ENCODE results near the gene TMEM63A. TPM values are rescaled to one million over a fixed set of nuclear protein-coding genes. Genes with fewer than 3 reads are reported as not detected.
A peak's percentile ranks its signal among the peaks of the same experiment; 100 is the strongest.

TMEM63A gene
- total RNA-seq, 2 experiments from 2014 or later, result 197 to 211 TPM

DNA sequence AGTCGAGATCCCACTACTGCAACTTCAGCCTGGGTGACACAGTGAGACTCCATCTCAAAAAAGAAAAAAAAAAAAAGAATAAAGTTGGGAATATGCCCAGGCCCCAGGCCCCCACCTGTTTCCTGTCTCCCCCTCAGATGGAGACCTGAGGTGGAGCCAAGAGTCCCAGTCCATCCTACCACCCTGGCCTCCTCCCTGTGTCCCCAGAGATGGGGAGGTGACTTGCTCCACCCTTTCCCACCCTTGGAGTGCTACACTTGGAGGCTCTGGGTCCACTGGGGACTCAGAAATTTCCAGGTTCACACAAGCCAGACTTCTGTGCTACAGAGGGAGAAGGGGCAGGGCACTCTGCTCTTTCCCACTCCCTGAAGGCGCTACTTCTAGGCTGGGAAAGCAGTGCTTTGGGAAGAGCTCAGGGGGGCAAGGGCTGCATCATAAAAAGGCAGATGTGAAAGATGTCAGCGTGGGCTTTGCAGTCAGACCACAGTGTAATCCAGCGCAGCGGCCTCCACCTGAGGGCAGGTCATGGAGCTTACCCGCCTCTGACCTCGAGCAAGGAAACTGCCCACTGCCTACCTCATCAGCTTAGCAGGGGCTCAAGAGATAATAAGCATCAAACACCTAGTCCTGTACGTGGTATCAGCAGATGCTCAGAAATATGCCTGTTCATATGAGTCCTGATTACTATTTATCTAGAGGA lies 13.4 kb downstream of the TMEM63A start:
- Mint-ChIP-seq H3K9me3 (no peaks in the 10 kb centered on the region), H3K27me3 (no peaks in the 10 kb centered on the region), H3K27ac (no peak overlapping the region), H3K36me3 (ENCODE audit: low read depth) (peaks cover 79% of the 10 kb centered on the region), H3K4me3 (no peak overlapping the region), H3K4me1 (peaks cover 56% of the 10 kb centered on the region)
- ChIA-PET CTCF (no interaction called here), POLR2A (no interaction called here)
- no peak for DNase-seq

DNA sequence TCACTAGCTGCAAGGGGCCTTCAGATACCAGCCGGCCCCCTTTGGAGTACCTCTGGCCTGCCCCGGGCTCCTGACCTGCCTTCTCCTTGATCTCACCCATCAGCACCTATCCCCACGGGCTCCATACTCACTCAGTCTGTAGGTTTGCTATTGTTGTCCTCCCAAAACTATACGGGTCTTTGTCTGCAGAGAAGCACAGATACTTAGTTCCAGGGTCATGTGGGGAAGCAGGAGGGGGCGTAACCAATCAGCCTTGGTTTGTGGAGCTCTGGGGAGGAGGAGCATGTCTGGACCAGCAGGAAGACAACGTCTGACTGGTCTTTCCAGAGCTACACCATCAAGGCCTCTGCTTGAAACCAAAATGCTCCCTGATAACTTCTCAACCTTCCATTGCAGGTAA lies 15.2 kb downstream of the TMEM63A start:
- ChIA-PET POLR2A (no interaction called here), CTCF (interaction anchor here (1.0 to 1.9 kb wide), 6 partner anchors 8 to 281 kb away, joined by 3 to 6 read pairs (median 4); partner anchors contain the start of gene LEFTY1)
- Mint-ChIP-seq H3K4me1 (peaks cover 48% of the 10 kb centered on the region), H3K36me3 (ENCODE audit: low read depth) (peaks cover 81% of the 10 kb centered on the region), H3K9me3 (no peaks in the 10 kb centered on the region), H3K27me3 (no peaks in the 10 kb centered on the region), H3K4me3 (peak overlapping the region; percentile 2), H3K27ac (peak overlapping the region; percentile 76)
- DNase-seq, result no peak

DNA sequence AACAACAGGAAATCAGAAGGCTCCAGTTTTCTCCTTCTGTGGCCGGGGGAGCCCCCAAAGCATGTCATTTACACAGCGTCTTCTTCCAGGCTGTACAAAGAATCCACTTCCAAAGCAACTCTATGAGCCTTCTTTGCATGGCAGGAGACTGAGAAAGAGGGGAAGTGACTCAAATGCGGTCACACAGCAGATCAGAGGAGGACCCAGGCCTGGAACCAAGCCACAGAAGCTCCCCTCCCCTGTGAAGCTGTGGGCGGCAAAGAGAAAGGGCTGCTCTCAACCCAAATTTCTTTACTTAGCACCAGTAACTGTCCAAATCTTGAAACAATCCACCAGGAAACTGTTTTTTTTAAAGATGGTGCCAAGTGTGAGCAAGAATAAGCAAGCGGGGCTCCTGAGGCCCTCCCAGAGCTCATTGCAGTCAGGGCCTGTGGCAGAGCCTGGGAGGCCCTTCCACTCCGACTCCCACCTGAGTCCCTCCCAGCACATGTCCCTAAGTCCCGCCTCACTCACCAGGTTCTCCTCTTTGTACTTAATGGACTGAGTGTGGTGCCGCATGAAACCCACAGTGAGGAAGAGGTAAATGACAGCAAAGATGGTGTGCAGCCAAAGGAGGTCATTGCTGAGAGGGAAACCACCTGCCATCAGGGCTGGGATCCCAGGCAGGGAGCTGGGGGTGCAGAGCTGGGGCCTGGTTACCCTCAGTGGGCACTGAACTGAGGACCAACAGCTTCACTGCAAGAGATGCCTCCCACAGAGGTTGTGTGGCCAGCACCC lies 15.9 kb downstream of the TMEM63A start:
- Mint-ChIP-seq H3K27ac (peak overlapping the region; percentile 76), H3K27me3 (no peaks in the 10 kb centered on the region), H3K9me3 (no peaks in the 10 kb centered on the region), H3K4me1 (peaks cover 42% of the 10 kb centered on the region), H3K36me3 (ENCODE audit: low read depth) (peaks cover 80% of the 10 kb centered on the region), H3K4me3 (peak overlapping the region; percentile 2)
- POLR2A ChIA-PET, result interaction anchor here (1.0 kb wide), 1 partner anchor 17 kb away, joined by 6 read pairs; no protein-coding TSS in a partner anchor
- CTCF ChIA-PET, result interaction anchor here (1.0 to 1.9 kb wide), 7 partner anchors 9 to 280 kb away, joined by 3 to 6 read pairs (median 3); partner anchors contain the start of gene LEFTY1
- peak; percentile 78 for DNase-seq

DNA sequence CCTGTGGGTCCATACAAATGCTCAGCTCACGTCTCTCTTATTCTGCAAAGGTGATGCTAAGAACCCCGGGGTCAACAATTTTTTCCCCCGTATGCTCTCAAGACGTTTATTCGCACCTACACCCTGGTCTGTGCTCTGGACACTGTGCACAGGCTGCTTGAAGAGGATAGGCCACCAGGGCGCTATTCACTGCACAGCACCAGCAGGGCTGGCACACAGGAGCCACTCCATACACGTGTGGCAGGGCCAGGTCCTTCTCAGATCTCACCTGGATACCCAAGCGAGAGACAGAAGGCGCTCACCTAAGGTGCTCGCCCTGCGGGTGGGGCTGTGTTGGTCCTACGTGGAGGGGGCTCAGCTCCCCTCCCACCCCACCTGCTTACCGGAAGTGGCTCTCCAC lies 16.7 kb downstream of the TMEM63A start:
- Mint-ChIP-seq H3K4me3 (no peak overlapping the region), H3K36me3 (ENCODE audit: low read depth) (peaks cover 76% of the 10 kb centered on the region), H3K9me3 (no peaks in the 10 kb centered on the region), H3K4me1 (peaks cover 39% of the 10 kb centered on the region), H3K27ac (peak overlapping the region; percentile 43), H3K27me3 (no peaks in the 10 kb centered on the region)
- ChIA-PET CTCF (interaction anchor here (0.7 to 1.9 kb wide), 7 partner anchors 8 to 79 kb away, joined by 3 to 6 read pairs (median 4); partner anchors contain the start of gene LEFTY1), POLR2A (interaction anchor here (1.0 kb wide), 1 partner anchor 18 kb away, joined by 6 read pairs; no protein-coding TSS in a partner anchor)
- DNase-seq, result no peak

DNA sequence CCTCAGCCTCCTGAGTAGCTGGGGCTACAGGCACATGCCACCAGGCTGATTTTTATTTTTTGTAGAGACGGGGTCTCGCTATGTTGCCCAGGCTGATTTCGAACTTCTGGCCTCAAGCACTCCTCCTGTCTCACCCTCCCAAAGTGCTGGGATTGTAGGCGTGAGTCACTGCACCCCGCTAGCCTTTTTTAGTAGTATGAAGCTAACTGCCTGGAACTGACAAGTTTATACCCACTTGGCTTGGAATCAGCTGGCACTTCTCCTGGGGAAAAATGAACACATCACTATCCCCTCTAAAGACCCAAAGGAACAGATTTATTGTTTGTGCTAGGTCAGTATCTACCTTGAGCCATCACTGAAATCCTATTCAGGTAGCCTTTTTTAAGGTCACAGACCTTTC lies 19.0 kb downstream of the TMEM63A start:
- ChIA-PET CTCF (no interaction called here), POLR2A (no interaction called here)
- Mint-ChIP-seq H3K4me3 (no peak overlapping the region), H3K27ac (no peak overlapping the region), H3K36me3 (ENCODE audit: low read depth) (peaks cover 80% of the 10 kb centered on the region), H3K27me3 (no peaks in the 10 kb centered on the region), H3K4me1 (peaks cover 37% of the 10 kb centered on the region), H3K9me3 (no peaks in the 10 kb centered on the region)
- no peak for DNase-seq

DNA sequence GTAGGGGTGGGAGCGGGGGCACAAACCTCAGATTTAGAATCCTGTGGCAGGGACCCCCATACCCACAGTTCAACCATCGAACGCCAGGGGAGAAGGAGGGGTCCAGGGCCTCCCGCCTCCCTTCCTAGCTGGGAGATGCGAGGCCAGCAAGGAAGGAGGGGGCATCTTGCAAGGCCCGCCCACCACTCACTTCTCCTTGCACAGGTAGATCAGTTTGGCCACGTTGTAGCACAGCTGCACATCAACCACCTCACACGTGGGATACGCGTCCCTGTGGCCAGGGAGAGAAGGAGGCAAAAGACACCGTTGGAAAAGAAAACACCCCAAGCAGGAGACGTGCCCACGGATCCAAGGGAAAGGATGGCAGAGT lies 19.6 kb downstream of the TMEM63A start:
- Mint-ChIP-seq H3K36me3 (ENCODE audit: low read depth) (peaks cover 79% of the 10 kb centered on the region), H3K4me1 (peaks cover 35% of the 10 kb centered on the region), H3K4me3 (no peak overlapping the region), H3K9me3 (no peaks in the 10 kb centered on the region), H3K27ac (no peak overlapping the region), H3K27me3 (no peaks in the 10 kb centered on the region)
- DNase-seq, result no peak
- CTCF ChIA-PET, result no interaction called here
- POLR2A ChIA-PET, result no interaction called here

DNA sequence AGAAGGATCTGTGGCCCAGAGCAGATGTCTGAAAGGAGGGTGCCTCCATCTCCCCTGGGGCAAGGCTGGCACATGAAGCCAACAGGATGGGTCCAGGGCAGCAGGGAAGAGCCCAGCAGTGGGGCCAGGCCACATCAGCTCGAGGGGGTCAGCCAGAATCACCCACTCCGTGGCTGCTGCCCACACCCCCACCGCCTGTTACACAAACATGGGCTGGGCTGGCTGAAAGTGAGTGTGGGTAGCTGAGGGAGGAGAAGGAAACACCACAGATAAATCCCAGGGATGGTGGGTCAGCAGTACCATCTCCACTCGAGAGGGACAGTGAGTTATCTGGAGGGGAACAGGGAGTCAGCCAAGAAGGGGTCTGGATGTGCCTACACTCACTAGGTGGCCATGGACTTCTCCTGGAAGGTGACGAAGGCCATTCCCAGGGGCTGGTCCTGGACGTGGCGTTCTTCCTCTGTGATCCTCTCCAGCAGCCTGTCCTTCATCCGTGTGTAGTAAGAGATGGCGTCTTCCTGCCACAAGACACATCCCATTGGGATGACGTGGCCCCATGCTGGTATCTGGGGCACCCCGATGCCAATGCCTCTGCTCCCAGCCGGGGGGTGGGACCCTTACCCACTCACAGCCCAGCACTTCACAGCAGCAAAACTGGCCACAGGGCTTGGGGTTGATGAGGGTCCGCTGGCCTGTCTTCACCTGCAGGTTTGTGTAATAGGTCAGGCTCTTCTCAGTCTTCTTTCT lies 20.2 kb downstream of the TMEM63A start:
- ChIA-PET CTCF (interaction anchor here (0.5 kb wide), 1 partner anchor 281 kb away, joined by 3 read pairs; no protein-coding TSS in a partner anchor), POLR2A (no interaction called here)
- Mint-ChIP-seq H3K36me3 (ENCODE audit: low read depth) (peaks cover 78% of the 10 kb centered on the region), H3K27me3 (no peaks in the 10 kb centered on the region), H3K4me3 (no peak overlapping the region), H3K4me1 (peaks cover 30% of the 10 kb centered on the region), H3K27ac (no peak overlapping the region), H3K9me3 (no peaks in the 10 kb centered on the region)
- no peak for DNase-seq

DNA sequence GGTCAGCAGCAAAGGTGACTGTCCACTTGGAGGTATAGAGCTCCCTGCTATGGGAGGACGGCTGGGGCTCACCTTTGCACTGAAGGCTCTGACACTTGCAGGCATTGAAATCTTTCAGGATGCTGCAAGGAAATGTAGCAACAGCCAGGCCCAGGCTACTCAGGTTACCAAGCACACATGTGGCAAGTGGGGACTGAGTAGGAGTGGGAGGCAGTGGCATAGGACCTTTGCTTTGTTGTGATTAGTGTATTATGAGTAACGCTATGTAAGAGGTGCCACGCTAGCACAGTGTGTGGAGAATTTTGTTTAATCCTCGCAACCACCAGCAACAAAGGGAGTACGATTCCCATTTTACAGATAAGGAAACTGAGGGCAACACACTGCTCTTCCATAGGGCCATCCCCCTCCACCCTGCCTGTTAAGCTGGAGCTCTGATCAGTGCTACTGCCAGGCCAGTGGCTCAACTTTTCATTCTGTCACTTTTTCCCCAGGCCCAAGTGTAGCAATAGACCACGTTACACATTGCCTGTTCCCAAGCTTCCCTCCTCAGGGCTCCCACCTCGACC lies 21.2 kb downstream of the TMEM63A start:
- DNase-seq, result no peak
- Mint-ChIP-seq H3K36me3 (ENCODE audit: low read depth) (peaks cover 76% of the 10 kb centered on the region), H3K27ac (no peak overlapping the region), H3K4me3 (no peak overlapping the region), H3K9me3 (no peaks in the 10 kb centered on the region), H3K4me1 (peaks cover 25% of the 10 kb centered on the region), H3K27me3 (no peaks in the 10 kb centered on the region)
- ChIA-PET POLR2A (no interaction called here), CTCF (interaction anchor here (0.5 to 0.6 kb wide), 2 partner anchors 11 to 382 kb away, joined by 3 read pairs; no protein-coding TSS in a partner anchor)

DNA sequence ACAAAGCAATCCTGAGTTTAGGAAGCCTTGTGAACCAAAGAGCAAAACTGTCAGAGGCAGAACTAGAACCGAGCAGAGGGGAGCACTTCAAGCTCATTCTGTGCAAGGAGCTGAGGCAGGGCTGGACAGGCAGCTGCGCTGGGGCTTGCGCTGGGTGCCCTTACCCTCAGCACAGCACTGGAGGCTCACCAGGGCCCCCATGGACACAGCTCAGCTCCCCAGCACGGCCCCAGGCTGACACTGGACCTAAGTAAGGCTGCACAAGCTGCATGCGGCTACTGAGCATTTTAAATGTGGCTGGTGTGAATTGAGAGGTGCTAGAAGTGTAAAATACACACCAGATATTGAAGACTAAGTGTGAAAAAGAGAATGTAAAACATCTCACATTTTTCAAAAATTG lies 22.1 kb downstream of the TMEM63A start:
- POLR2A ChIA-PET, result no interaction called here
- CTCF ChIA-PET, result interaction anchor here (0.6 to 1.2 kb wide), 3 partner anchors 23 to 230 kb away, joined by 3 to 7 read pairs (median 3); no protein-coding TSS in a partner anchor
- H3K27ac Mint-ChIP-seq, result peak overlapping the region; percentile 13
- H3K4me1 Mint-ChIP-seq, result peaks cover 20% of the 10 kb centered on the region
- no peak for DNase-seq
- no peaks in the 10 kb centered on the region for H3K27me3 Mint-ChIP-seq
- H3K9me3 Mint-ChIP-seq, result no peaks in the 10 kb centered on the region
- H3K4me3 Mint-ChIP-seq, result no peak overlapping the region
- H3K36me3 Mint-ChIP-seq (ENCODE audit: low read depth), result peaks cover 76% of the 10 kb centered on the region

DNA sequence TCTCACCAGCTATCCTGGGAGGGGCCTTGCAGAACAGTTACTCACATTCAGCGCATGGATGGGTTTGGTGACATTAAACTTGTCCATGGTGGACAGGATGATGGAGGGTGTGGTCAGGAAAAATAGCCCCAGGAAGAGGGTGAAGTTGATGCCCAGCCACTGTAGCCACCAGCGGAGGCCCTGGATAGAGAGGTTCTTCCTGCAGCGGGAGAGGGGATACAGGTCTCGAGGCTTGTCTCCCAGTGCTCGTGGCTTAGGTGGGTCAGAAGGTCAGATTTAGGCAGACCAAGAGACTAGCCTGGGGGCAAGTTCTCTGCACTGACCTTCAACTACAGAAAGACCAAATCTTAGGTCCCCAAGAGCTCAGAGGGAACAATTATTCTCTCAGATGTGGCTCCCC lies 23.0 kb downstream of the TMEM63A start:
- H3K4me3 Mint-ChIP-seq, result no peak overlapping the region
- peaks cover 76% of the 10 kb centered on the region for H3K36me3 Mint-ChIP-seq (ENCODE audit: low read depth)
- no peaks in the 10 kb centered on the region for H3K27me3 Mint-ChIP-seq
- DNase-seq, result no peak
- H3K27ac Mint-ChIP-seq, result no peak overlapping the region
- POLR2A ChIA-PET, result no interaction called here
- H3K9me3 Mint-ChIP-seq, result no peaks in the 10 kb centered on the region
- CTCF ChIA-PET, result interaction anchor here (1.0 to 1.2 kb wide), 2 partner anchors 24 to 32 kb away, joined by 3 to 4 read pairs; no protein-coding TSS in a partner anchor
- peaks cover 18% of the 10 kb centered on the region for H3K4me1 Mint-ChIP-seq

DNA sequence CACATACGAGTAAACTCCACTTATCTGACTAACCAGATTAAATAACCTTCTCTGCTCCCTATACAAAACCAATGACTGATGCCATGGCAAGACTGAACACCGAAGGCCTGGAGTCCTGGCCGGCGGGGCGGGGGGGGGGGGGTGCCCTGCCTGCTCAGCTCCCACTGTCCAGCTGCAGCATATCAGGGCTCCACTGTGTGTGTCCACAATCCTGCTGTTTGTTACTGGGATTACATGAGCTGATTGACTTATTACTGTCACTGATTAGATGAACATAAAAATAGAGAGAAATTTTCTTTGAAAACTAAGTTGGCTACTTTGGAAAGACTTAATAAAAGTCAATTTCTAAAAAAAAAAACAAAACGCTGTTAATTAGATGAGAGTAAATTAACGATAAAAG lies 24.9 kb downstream of the TMEM63A start:
- no peak overlapping the region for H3K27ac Mint-ChIP-seq
- peaks cover 81% of the 10 kb centered on the region for H3K36me3 Mint-ChIP-seq (ENCODE audit: low read depth)
- CTCF ChIA-PET, result no interaction called here
- no peak overlapping the region for H3K4me3 Mint-ChIP-seq
- H3K9me3 Mint-ChIP-seq, result no peaks in the 10 kb centered on the region
- DNase-seq, result no peak
- H3K4me1 Mint-ChIP-seq, result peaks cover 25% of the 10 kb centered on the region
- POLR2A ChIA-PET, result no interaction called here
- H3K27me3 Mint-ChIP-seq, result no peaks in the 10 kb centered on the region

DNA sequence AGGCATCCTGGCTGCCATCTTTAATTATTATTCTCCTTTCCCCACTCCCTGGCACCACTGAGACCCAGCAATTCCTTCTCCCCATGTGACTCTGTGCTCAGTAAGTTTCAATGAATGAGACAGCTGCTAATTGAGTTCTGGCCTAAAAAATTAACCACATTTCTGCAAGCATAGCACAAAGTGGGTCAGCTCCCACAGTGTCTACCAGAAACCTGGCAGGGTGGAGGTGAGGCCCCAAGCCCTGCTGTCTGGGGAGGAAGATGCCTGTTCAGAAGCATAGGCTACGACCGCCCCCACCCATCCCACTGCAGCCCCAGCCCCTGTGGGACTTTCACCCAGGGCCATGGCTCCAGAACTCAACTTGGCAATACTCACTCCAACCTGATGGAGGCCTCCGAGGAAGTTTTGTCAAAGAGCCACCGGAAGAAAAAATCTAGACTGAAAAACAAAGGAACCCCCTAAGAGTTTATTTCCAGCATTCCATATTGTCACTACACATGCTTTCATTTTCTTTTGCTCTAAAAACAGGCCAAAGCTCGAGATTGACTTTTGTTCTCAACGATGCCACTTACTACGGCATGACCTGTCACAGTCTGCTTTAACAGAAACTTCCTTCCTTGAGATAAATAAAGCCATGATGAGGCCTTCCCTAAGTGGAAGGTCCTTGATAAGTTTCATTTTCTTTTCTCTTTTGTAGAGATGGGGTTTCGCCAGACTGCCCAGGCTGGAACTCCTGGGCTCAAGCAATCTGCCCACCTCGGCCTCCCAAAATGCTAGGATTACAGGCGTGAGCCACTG lies 26.5 kb downstream of the TMEM63A start:
- no peak for DNase-seq
- H3K27ac Mint-ChIP-seq, result no peak overlapping the region
- H3K27me3 Mint-ChIP-seq, result no peaks in the 10 kb centered on the region
- H3K4me1 Mint-ChIP-seq, result peaks cover 31% of the 10 kb centered on the region
- POLR2A ChIA-PET, result no interaction called here
- H3K9me3 Mint-ChIP-seq, result no peaks in the 10 kb centered on the region
- CTCF ChIA-PET, result interaction anchor here (0.8 to 1.6 kb wide), 4 partner anchors 11 to 78 kb away, joined by 3 to 6 read pairs (median 3); partner anchors contain the start of gene SRP9
- H3K36me3 Mint-ChIP-seq (ENCODE audit: low read depth), result peaks cover 81% of the 10 kb centered on the region
- H3K4me3 Mint-ChIP-seq, result no peak overlapping the region
